ENCODE data around the gene GRK2. TPM values are rescaled to one million over a fixed set of nuclear protein-coding genes. Genes with fewer than 3 reads are reported as not detected.

GRK2 gene
- total and polyA plus RNA-seq, 2 donors (not counting 3 experiments of a cell fraction or from before 2014, with no cell fraction given): 57.9 to 62.3 TPM

DNA sequence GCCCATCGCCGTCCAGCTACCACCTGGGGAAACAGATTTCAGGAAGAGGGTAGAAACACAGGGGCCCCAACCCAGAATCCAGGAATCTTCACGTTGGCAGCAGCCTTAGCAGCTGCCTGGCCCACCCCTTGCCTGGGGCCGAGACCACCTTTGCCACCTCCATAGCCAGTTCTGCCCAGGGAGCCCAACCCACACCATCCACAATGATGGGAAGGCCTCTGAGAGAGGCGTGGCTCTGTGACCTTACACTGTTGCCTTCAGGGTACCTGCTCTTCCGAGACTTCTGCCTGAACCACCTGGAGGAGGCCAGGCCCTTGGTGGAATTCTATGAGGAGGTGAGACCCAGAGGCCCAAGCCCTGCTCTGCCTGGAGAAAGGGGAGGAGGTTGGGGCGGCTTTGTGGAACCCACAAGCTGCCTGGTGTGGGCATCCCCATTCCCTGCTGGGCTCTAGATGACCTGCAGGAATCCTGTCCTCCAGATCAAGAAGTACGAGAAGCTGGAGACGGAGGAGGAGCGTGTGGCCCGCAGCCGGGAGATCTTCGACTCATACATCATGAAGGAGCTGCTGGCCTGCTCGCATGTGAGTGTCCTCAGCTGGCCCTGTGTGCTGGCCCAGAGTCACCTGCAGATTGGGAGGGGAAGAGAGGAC lies 12.8 kb downstream of the GRK2 start:
- dilution Hi-C loops (cut with MboI; ENCODE audit: extremely low pct_ligation_motif_present, low sequenced_read_pairs): no loop called here
- BruUV-seq (replicated peaks): no TSS peak
- CTCF ChIA-PET: interaction anchor here (0.9 to 1.1 kb wide), 2 partner anchors 9 to 38 kb away, joined by 3 read pairs; no protein-coding TSS in a partner anchor

GRCh38 chr11:67279589-67280340 lies 13.5 kb downstream of the GRK2 start:
- H3K4me1 ChIP-seq (ENCODE audit: control insufficient read depth, extremely low read depth, insufficient read depth, low read length): peaks cover 17% of the 10 kb centered on the region
- FAIRE-seq (no peak), DNase-seq (ENCODE audit: low read depth, low spot score) (no peak)
- peaks cover 24% of the 10 kb centered on the region for H3K79me2 ChIP-seq (ENCODE audit: control insufficient read depth, insufficient read depth, low read length)
- H3K27ac ChIP-seq (ENCODE audit: insufficient read depth, low read depth, low read length): no peak overlapping the region
- H3K9me1 ChIP-seq (replicated peaks; ENCODE audit: control insufficient read depth, extremely low read depth, insufficient read depth, low read length): no peaks in the 10 kb centered on the region
- dilution Hi-C loops (cut with MboI; ENCODE audit: extremely low pct_ligation_motif_present, low sequenced_read_pairs): no loop called here
- TF ChIP-seq POLR2AphosphoS5 (IDR thresholded peaks at IDR 0.05; ENCODE audit: insufficient read depth, low read depth, low read length) (no peak), EZH2 (IDR thresholded peaks at IDR 0.05; ENCODE audit: borderline replicate concordance, low read depth, low read length, severe bottlenecking) (no peak), FOS (IDR thresholded peaks at IDR 0.05; ENCODE audit: borderline replicate concordance, insufficient read depth, low read length) (no peak), GATA2 (IDR thresholded peaks at IDR 0.05; ENCODE audit: insufficient read depth, insufficient read length, low read depth, low read length) (no peak), MYC (IDR thresholded peaks at IDR 0.05; ENCODE audit: low read depth, low read length) (no peak)
- TF ChIP-seq, protein P1, sequence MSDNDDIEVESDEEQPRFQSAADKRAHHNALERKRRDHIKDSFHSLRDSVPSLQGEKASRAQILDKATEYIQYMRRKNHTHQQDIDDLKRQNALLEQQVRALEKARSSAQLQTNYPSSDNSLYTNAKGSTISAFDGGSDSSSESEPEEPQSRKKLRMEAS (IDR thresholded peaks at IDR 0.05; ENCODE audit: insufficient read depth, insufficient read length): no peak
- H3K4me2 ChIP-seq (ENCODE audit: insufficient read depth, low read length): no peak overlapping the region
- H3K9ac ChIP-seq (replicated peaks; ENCODE audit: extremely low read depth, insufficient read depth, low read length): no peak overlapping the region
- intact Hi-C loops (cut with micrococcal nuclease): no loop called here
- POLR2A ChIA-PET: no interaction called here
- BruUV-seq (replicated peaks): no TSS peak
- H3K9me3 ChIP-seq (replicated peaks; ENCODE audit: control insufficient read depth, insufficient read depth, low read length): no peaks in the 10 kb centered on the region
- H3K36me3 ChIP-seq (ENCODE audit: control insufficient read depth in 2 of 2, extremely low read depth in 1 of 2, insufficient read depth in 2 of 2, low read length in 2 of 2): peaks cover 8 to 56% of the 10 kb centered on the region in 2 experiments
- no peaks in the 10 kb centered on the region for H3K27me3 ChIP-seq (ENCODE audit: control insufficient read depth in 2 of 2, insufficient read depth in 2 of 2, low read length in 2 of 2)
- H2AFZ ChIP-seq (ENCODE audit: low read depth, low read length): no peak overlapping the region
- H4K20me1 ChIP-seq (replicated peaks; ENCODE audit: control insufficient read depth, extremely low read depth, insufficient read depth, low read length): no peaks in the 10 kb centered on the region
- no peak overlapping the region for H3K4me3 ChIP-seq (replicated peaks in 1 of 3; ENCODE audit: insufficient read depth in 1 of 3, low read depth in 1 of 3, low read length in 3 of 3)
- CTCF ChIA-PET: interaction anchor here (0.6 to 1.1 kb wide), 3 partner anchors 9 to 37 kb away, joined by 3 read pairs; partner anchors contain the start of gene ANKRD13D

More for the DNA sequence above, 12.8 kb downstream of the GRK2 start:
- Histone ChIP-seq H3K9me1 (replicated peaks; ENCODE audit: control insufficient read depth, extremely low read depth, insufficient read depth, low read length) (no peaks in the 10 kb centered on the region), H3K27me3 (ENCODE audit: control insufficient read depth in 2 of 2, insufficient read depth in 2 of 2, low read length in 2 of 2) (no peaks in the 10 kb centered on the region), H3K9ac (replicated peaks; ENCODE audit: extremely low read depth, insufficient read depth, low read length) (no peak overlapping the region), H3K4me3 (replicated peaks in 1 of 3; ENCODE audit: insufficient read depth in 1 of 3, low read depth in 1 of 3, low read length in 3 of 3) (no peak overlapping the region), H3K27ac (ENCODE audit: insufficient read depth, low read depth, low read length) (no peak overlapping the region), H3K4me2 (ENCODE audit: insufficient read depth, low read length) (no peak overlapping the region), H2AFZ (ENCODE audit: low read depth, low read length) (no peak overlapping the region), H3K4me1 (ENCODE audit: control insufficient read depth, extremely low read depth, insufficient read depth, low read length) (peaks cover 17% of the 10 kb centered on the region), H3K79me2 (ENCODE audit: control insufficient read depth, insufficient read depth, low read length) (peaks cover 30% of the 10 kb centered on the region), H4K20me1 (replicated peaks; ENCODE audit: control insufficient read depth, extremely low read depth, insufficient read depth, low read length) (no peaks in the 10 kb centered on the region), H3K36me3 (ENCODE audit: control insufficient read depth in 2 of 2, extremely low read depth in 1 of 2, insufficient read depth in 2 of 2, low read length in 2 of 2) (peaks cover 8 to 50% of the 10 kb centered on the region in 2 experiments), H3K9me3 (replicated peaks; ENCODE audit: control insufficient read depth, insufficient read depth, low read length) (no peaks in the 10 kb centered on the region)
- intact Hi-C loops (cut with micrococcal nuclease): no loop called here
- no peak for FAIRE-seq
- TF ChIP-seq POLR2A (IDR thresholded peaks at IDR 0.05; ENCODE audit: low read depth, low read length) (no peak), GATA2 (IDR thresholded peaks at IDR 0.05; ENCODE audit: insufficient read depth, insufficient read length, low read depth, low read length) (no peak), POLR2AphosphoS5 (IDR thresholded peaks at IDR 0.05; ENCODE audit: insufficient read depth, low read depth, low read length) (no peak)
- POLR2A ChIA-PET: no interaction called here
- no peak for DNase-seq (ENCODE audit: low read depth, low spot score)
